ENCODE measurements around the gene INPP5K.

INPP5K gene

DNA sequence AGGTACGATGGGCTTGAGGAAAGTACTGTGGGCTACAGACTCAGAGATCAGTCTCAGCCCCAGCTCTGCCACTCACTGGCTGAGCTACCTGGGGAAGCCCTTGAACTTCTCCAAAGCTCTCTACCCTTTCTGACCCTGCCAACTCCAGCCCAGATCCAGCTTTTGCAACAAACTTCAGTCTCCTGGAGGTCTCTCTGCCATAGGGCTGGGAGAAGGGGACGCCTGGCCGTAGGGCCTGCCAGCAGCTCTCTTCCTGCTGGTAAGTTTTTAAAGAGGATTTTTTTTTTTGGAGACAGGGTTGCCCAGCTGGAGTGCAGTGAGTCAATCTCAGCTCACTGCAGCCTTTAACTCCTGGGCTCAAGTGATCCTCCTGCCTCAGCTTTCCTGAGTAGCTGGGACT lies 11.5 kb downstream of the INPP5K start:
- no peak for FAIRE-seq

DNA sequence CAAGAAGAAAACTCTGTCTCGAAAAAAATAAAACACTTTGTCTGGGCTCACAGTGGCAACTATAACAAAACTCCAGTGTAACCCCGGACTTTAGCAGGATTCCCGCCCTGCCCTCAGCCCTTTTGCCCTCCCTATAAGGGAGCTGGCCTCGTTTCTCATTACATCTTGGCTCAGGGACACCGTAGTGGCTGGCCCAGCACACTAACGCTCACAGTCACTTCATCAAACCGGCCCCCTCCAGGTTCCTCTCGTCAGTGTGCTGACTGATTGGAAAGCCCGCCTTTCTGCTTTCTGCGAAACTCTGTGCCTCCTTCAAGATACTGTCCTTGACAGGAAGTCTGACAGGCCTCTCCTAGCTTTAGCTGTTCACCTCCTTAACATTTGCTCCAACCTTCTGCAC lies 12.7 kb downstream of the INPP5K start:
- FAIRE-seq: no peak

DNA sequence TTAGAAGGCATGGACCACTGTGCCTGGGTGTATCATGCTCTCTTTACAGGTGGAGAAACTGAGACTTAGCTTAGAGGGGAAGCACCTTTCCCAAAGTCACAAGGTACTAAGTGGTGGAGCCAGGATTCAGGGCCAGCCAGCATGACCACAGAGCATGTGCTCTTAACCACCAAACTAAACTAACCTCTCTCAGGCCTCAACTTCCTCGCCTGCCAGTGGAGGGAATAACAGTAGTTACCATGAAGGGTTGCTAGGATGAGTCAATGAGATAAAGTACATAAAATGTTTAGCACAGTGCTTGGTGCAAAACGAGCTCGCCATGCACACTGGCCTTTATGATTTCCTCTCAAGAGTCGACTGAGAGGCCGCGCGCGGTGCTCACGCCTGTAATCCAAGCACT lies 17.5 kb downstream of the INPP5K start:
- no peak for FAIRE-seq

DNA sequence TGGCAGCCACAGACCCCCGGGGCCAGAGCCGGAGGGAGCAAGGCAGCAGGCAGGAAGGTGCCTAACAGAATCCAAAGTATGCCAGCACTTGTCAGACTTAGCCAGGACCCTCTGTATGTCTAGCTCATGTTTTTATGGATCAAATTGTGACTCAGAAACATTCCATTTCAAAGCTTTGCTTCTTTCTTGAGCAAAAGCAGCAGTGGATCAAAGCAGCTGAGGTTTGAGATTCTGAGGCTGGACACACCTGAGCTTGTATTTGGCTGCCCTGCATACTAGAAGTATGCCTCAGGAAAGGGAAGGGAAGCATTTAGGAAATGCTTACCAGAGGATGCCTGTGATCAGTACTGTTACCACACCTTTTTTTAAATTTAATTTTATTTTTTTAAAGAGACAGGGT lies 18.2 kb downstream of the INPP5K start:
- FAIRE-seq: no peak

DNA sequence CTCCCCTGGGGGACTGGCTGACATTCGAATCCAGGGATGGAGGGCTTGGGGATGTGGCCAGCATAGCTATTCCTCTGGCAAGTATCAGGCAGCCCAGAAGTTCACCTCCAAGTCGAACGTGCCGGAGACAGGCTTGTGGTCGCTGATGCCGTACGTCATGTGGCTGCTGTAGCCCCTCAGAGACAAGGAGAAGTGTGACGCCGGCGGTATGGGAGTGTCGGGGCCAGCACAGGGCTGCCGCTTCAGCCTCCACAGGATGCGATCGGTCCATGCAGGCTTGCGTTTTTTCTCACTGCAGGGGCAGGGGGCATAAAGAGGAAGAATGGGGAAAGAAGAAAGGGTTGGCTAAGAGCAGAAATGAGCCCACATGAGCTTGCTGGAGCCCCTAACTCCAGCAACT lies 18.6 kb downstream of the INPP5K start:
- FAIRE-seq: no peak

DNA sequence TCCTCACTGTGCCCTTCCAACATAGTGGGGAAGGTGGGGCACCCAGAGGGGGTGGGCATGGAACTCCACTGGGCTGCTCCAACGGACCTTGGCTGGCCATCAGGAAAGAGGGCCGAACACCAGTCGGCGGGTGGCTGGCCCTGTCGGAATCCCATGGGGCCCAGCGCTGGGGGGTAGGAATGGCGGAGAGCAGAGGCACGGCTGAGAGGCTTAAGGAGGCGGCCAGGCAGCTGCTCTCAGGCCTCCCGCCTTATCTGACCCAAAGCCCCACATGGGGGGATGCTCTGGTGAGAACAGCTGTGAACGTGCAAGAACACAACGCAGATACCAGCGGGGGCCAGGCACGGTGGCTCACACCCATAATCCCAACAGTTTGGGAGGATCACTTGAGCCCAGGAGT lies 19.5 kb downstream of the INPP5K start:
- FAIRE-seq: no peak

DNA sequence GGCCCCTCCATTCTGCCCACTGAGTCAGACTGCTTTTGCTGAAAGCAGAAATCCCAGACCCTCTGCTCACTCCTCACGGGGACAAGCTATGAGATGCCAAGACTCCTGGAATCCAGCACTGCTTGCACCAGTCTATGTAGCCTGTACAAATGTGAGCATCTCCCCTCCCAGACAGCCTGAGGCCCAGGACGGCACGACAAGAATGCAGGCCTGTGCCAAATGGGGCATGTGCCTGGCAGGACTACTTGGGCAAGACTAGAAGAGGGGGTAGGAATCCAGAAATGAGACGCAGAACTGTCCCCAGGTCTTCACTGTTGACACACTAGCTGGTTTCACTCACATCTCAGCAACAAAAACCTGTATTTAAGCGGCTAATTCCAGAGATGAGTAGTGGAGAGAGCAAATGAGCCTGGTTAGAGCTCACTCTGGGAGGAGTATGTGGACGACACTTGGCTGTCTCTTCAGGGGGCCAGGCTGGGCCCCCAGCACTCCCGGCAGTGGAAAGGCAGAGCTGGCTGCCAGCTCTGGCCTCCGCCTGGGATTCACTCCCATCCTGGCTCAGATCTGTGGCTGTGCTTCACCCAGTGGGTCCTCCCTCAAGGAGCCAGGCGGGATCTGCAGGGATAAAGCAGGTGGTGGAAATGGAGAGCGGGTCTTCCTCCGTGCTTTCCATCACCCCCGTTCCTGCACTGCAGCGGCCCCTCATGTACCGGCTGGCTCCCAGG lies 21.0 kb downstream of the INPP5K start:
- no peak for FAIRE-seq

DNA sequence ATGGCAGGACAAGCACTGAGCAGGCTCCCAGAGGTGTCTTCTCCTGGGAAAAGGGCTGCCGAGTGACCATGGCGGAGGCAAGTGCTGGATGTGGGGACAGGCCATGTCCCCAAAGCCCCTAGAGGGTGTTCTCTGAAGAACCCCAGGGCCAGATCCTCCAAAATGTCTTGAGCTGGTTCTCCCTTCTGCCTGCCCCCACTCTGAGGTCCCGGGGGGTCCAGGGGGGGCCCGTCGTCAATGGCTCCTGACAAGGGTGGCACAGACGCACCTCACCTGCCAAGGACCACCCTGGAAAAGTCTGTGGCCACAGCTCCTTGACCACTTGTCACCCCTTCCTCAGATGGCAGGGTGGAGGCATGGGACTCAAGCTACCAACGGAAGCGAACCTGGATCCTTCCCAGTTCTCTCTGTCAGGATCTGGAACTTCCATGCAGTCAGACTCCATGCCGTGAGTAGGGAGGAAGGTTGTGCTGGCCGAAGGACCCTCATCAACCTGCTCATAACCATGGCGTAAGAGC lies 21.6 kb downstream of the INPP5K start:
- FAIRE-seq: no peak

DNA sequence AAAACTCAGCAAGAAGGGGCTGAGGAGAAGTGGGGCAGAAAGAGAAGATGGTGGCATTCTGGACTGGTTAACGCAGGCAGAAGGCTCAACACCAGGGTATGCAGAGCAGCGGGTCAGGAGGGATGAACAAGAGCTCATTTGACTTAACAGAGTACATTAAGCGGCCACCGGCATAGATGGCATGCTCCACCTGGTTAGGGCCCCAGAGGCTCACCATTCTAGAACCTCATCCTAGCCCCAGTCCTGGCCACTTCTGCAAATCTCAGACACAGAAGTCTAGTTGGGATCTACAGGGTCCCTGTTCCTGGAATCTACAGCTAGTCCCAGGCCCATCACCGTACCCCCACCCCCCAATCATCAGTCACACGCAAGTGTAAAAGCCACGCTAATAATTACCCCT lies 22.2 kb downstream of the INPP5K start:
- no peak for FAIRE-seq

DNA sequence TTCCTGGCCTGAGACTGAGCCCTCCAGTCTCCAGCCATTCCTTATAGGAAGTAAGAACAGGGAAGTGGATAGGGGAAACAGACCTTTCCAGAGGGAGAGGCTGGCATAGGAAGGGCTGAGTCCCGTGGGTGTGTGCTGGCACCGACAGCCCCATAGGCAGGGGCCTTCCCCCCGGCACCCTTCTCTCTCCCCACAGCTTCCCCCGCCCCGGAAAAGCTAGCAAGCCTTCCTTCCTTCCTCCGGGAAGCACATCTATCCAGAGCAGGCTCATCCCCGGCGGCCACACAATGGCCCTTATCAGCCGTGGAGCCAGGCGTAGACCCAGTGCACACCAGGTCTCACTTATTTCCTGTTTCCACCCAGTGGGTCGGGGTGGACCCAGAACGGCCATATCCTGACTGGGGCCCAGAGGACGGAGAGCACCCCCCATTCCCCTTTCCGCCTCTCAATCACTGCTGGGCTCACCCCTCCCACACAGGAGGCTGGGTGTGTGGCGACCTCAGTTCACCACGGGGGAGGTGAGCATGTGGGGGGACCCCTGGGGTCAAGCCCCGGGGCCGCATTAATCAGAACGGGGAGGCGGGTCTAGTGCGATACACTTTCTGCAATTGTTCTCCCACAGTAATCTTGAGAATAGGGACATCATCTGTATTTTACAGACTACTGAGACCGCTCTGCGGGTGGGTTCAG lies 23.0 kb downstream of the INPP5K start:
- no peak for FAIRE-seq

DNA sequence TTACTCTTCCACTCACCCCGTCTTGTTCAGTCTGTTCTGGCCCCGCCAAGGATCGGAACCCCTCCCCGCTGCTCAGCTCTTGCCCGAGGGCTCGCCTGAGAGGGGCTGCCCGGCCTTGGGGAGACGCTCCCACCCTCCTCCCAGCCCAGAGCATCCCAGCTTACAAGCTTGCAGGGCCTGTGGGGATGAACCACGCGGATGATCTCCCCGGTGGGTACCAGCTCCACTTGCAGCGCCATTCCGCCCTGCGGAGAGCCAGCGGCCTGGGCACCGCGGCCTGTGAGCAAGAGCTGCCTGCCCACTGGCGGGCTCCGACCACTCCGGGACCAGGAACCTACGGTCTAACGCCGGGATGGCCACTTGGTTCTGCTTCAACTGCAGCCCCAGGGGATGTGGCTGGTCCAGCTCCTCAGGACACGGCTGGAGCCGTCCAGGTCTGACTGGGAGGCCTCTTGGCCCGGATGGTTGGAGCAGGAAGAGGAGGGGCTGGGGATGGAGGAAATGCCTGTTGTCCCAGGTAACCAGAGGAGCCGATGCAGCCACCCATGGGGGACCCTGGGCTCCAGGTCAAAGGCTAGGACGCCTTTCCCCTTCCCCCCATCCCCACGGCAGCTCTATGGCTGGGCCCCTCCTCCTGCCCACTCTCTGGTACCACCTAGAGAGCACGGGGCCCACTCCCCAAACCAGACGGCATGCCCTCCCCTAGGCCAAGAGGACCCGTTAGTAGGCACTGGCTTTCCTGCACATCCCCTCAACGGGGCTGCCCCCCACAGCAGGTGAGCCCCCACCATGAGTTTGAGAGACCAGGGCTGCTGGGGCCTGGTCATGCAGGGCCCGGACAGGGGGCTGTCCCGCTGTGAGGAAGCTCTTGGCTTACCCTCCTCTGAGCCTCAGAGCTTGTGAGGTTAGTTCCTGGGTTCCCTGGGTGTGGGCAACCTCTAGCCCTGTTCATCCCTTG lies 23.9 kb downstream of the INPP5K start, which contains the start of gene MYO1C:
MYO1C (minus strand) TSS at position 438 of the 958 bp plus-strand sequence; CDS start at position 239, 199 bp downstream.
- no peak for FAIRE-seq

DNA sequence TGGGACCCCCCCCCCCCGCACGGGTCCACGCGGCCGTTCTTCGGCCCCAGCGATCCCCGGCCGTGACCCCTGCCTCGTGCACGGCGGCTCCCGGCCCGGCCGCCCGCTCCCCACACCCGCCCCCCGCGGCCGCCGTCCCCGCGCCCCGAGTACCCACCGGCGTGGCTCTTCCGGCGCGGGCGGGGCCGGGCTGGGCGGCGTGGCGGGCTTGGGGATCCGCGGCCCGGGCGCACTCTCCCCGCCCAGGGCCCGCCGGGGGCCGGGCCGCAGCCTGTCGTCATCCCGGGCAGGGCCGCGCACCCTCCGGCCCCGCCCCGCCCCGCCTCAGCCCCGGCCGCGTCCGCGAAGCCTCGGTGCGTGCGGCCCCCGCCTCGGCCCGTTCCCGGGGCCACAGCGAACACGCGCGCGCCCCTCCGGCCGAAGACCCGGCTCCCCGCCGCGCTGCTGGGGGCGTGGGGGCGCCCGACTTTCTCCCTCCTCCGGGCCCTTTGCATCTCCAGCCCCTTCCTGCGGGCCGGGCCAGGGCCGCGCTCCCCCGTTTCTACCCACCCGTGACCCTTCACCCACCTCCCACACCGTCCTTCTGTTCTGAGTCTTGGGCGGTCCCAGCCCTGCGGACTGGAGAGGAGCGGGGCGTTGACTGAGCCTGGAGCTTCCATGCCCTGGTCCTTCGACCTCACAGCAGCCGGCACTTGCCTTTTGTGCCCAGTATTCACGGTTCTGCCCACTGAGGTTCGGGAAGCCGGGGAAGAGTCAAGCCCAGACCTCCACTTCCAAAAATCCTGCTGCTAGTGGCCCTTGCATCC lies 24.8 kb downstream of the INPP5K start:
- no peak for FAIRE-seq

DNA sequence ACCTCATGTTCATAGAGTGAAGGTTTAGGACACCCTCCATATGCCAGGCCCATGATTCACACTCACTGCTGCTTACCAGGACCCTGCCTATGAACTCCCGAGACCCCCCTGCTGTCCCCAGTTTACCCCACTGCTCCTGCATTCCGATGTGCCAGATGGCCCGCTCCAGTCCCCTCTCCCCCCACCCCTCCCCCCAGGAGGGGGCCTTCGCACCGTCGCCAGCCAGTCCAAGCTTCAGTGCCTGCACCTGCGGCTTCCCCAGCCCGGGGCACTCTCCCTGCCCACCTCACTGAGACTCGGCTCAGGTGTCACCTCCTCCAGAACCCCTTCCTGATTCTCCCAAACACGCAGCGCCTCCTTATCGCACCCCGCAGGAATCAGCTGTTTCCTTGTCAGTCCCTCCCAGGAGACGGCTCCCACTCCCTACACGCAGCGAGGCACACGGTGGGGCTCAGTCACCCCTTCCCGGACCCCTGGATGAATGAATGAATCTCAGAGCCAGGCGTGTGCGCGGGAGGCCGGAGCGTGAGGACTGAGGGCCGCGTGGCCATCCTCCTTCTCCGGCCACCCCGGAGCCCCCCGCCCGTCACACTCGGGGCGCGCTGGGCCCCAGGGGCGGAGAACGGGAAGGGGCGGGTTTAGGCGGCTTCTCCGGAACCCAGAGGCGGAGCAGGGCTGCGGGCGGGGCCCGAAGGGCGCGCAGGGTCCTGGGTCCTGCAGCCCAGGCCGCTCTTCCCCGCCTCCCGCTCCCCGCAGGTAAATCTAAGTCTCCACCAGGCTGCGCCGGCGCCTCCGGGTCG lies 25.6 kb downstream of the INPP5K start:
- FAIRE-seq: no peak

DNA sequence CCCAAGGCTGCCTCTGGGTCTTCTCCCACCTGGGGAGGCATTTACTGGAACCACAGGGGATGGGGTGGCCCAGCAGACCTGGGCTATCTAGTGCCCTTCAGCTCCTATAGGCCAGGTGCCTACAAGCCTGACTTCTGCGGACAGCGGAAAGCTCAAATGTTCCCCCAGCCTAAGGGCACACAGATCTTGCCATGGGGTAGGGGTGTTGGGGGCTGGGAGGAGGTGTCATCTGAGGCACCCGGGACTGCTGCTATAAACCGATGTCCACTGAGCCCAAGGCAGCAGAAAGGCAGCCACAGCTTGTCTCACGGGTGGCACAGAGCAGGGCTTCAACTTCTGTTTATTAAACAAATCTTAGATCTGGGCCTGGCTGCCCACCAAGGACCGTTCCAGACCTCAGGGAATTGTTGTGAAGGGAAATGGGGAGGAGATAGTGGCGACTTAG lies 27.6 kb downstream of the INPP5K start:
- no peak for FAIRE-seq

DNA sequence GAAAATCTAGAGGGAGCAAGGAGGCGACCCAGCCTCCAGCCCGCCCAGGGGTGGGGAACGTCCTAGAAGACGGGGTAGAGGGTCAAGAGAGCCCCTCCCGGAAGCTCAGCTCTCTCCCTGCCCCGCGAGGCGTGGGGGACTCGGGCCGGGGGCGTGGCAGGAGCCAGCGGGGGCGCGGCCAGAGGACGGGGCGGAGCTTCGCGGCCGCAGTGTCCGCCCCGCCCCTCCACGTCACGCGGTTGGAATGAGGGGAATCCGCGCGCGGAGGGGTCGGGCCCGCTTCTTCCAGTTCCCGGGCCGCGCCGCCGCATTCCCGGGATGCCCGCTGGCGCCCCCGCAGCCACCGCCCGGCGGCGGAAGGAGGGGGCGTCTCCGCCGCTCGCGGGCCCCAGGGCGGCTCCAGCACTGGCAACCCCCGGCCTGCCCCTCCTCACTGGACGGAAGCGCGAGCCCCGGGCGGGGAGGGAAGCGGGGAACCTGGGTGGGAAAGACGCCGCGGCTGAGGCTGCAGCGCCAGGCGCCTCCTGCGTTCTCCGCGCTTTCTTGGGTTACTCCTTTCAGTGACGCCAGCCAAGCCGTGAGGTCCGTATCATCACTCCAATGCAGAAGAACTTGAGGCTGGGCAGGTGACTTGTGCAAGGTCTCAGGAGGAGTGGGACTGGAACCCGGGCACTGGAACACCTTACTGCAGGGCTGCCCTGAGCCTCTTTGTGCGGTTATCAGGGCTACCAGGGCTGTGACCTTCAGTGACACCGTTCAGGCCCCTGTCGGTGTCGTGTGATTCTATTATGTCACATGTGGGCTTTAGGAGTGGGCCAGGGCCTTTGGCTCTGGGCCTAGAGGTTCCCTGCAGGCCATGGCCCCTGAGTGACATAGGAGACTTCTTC lies 28.2 kb downstream of the INPP5K start:
- no peak for FAIRE-seq

DNA sequence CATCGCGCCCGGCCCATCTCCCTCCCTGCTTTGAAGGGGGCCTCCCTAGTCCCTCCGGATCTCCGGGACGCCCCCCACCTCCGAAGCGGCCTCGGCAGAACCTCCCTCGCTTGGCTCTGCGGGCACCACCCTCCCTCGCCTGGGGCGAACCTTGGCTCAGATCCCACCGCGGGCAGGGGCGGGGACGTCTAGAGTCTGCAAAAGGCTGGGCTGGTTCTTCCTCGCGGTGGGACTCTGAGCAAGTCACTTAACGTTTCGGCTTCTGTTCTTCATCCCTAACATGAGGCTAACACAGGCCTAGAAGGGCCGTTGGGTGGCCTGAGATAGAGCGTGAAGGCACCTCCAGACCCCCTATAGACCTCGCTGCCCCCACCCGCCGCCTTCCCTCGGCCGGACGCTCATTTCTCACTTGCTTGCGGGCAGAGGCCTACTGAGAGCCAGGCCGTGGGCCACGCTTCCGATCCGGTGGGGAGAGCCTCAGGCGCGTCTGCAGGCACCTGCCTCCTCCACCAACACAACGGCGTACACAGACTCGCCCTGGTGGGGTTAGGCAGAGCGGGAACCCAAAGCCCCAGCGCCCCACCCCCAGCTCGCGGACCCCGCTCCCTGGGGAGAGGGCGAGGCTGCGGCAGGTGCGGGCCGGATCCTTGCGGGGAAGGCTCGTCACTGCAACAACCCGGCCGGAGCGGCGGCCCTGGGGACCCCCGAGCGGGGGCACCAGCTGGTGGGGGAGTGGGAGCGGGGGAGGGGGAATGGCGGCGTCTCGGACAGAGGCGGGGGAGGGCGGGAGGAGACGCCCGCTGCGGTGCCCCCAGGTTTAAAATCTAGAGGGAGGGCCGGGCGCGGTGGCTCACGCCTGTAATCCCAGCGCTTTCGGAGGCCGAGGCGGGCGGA lies 29.4 kb downstream of the INPP5K start:
- FAIRE-seq: no peak

DNA sequence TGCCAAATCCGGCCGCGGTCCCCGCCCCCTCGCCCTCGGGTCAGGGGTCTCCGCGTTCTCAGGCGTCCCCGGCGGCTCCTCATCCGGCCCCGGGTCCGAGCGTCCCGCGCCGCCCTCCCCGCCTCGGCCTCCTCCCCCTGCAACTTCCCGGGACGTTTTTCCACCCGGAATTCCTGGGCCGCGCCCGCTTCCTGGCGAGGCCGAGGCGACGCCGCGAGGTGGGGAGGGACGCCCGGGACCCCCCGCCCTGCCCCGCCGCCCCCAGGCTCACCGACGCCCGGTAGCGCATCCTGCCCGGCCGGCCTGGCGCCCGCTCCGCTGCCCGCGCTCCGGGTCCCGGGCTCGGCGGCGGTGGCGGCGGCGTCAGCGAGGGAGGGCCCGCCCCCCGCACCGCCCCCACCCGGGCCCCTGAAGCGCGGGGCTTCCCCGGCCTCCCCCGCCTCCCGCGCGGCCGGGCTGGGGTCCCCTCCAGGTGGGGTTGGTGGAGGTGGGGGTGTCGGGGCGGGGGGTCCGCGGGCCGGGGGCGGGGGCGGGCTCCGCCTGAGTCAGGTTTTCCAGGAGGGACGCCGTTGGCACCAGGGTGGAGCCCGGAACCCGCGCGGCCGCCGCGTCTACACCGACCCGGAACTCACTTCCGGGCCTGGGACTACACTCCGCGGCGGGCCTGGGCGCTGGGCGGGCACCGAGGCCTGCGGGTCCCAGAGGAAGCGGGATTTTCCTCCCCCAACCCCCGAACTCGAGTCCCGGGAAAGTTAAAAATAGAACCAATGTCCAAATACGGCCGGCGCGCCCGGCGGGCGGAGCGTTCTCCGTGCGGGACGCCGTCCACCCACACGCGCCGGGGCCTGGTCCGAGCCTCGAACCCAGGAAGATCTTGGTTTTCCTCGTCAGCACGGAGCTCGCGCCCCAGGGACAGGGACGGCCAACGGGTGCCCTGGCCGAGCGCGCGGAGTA lies 30.7 kb downstream of the INPP5K start:
- FAIRE-seq: no peak
